Sigmoid colon (tissue), 7 donors: ENCODE results near the gene NOC3L. TPM values are rescaled to one million over a fixed set of nuclear protein-coding genes. Genes with fewer than 3 reads are reported as not detected.

Source experiments
- DNase-seq: peaks from one replicate; pipeline ENCODE4 v3.0.0-alpha.2; 2019
- H3K27ac ChIP-seq, 4 donors: fragments of 200-600 bp; sonication (generic); one replicate each; pipeline ENCODE4 v1.5.1; 2016 to 2019; ENCODE audit warnings: mild to moderate bottlenecking in 1 of 4
- H3K27me3 ChIP-seq, 3 donors: fragments of 200-600 bp; sonication (generic); one replicate each; pipeline ENCODE4 v1.5.1; 2019; ENCODE audit warnings: mild to moderate bottlenecking in 1 of 3
- H3K36me3 ChIP-seq, 4 donors: fragments of 200-600 bp; sonication (generic); one replicate each; pipeline ENCODE4 v1.5.1; 2016 to 2019
- H3K4me1 ChIP-seq, 4 donors: fragments of 200-600 bp; sonication (generic); one replicate each; pipeline ENCODE4 v1.5.1; 2017 to 2019
- H3K4me3 ChIP-seq, 4 donors: fragments of 200-600 bp; sonication (generic); one replicate each; pipeline ENCODE4 v1.5.1; 2017 to 2019; ENCODE audit warnings: mild to moderate bottlenecking in 2 of 4, moderate library complexity in 1 of 4
- H3K9me3 ChIP-seq, 4 donors: fragments of 200-600 bp in 3 of 4; sonication (generic) in 3 of 4; one replicate each; pipeline versions ENCODE4 v1.5.1 to v1.6.1; 2013 to 2019
- CTCF ChIP-seq, 4 experiments: fragments of 450-650 bp in 3 of 4; fragments of 200-600 bp in 1 of 4; IDR thresholded peaks; one replicate each; pipeline ENCODE4 v1.5.1; 2016 to 2019; ENCODE audit warnings: antibody characterized with exemption in 4 of 4, mild to moderate bottlenecking in 3 of 4, moderate library complexity in 2 of 4
- EP300 ChIP-seq, 4 donors: sonication (generic); formaldehyde crosslinking; IDR thresholded peaks; one replicate each; pipeline ENCODE4 v1.6.1; 2017; ENCODE audit warnings: antibody characterized with exemption in 4 of 4
- POLR2A ChIP-seq, 2 donors: fragments of 450-650 bp; IDR thresholded peaks; one replicate each; pipeline ENCODE4 v1.6.1; 2016; ENCODE audit warnings: antibody characterized with exemption in 2 of 2, mild to moderate bottlenecking in 2 of 2, moderate library complexity in 2 of 2
- POLR2AphosphoS5 ChIP-seq, 4 donors: sonication (generic); formaldehyde crosslinking; IDR thresholded peaks; one replicate each; pipeline ENCODE4 v1.6.1; 2017; ENCODE audit warnings: antibody characterized with exemption in 4 of 4
- WGBS, 2 donors: extraction: QIAGEN DNeasy Blood & Tissue Kit; methylation state at CpG; one replicate each; pipeline ENCODE4 v1.1.7; 2013; 5-methylcytosine and 5-hydroxymethylcytosine counted together
- intact Hi-C: fragments of 100-400 bp; cut with DNase I; formaldehyde crosslinking; loops from one replicate; pipeline ENCODE4 v1.15.1; 2023
- polyA plus RNA-seq, 3 donors: library from polyadenylated mRNA; stranded (reverse); fragments of 200-250 nt; gene quantifications; one replicate each; pipeline ENCODE4 v1.2.3, GENCODE V29; 2013
- total RNA-seq, 4 donors: library from RNA; depleted of rRNA; stranded (reverse); fragments of >200 nt; gene quantifications; one replicate each; pipeline ENCODE4 v1.1.0, GENCODE V29; 2016
- donor health status: healthy with polysubstance abuse.
- donor health status: Bipolar disorder and iron deficiency.
- donor health status: healthy.

The NOC3L gene
- total and polyA plus RNA-seq, 7 donors, result 1.8 to 17.8 (median 14.1) TPM

GRCh38 chr10:94407668-94408067 is 44.9 kb upstream of the NOC3L start:
- Histone ChIP-seq H3K27ac (no peak overlapping the region), H3K27me3 (no peaks in the 10 kb centered on the region), H3K9me3 (no peaks in the 10 kb centered on the region), H3K36me3 (no peaks in the 10 kb centered on the region), H3K4me3 (no peak overlapping the region), H3K4me1 (peaks cover 0 to 37% (median 17%) of the 10 kb centered on the region in 4 donors)
- TF ChIP-seq CTCF (IDR thresholded peaks at IDR 0.05), result no peak
- TF ChIP-seq POLR2AphosphoS5 (IDR thresholded peaks at IDR 0.05), result no peak
- TF ChIP-seq EP300 (IDR thresholded peaks at IDR 0.05), result no peak
- TF ChIP-seq POLR2A (IDR thresholded peaks at IDR 0.05), result no peak
- 69 to 86% methylated on average over 3 of the region's 3 CpGs for WGBS, 2 donors
- intact Hi-C loops, result no loop called here
- no peak for DNase-seq

- TF ChIP-seq EP300 (IDR thresholded peaks at IDR 0.05), result no peak
- TF ChIP-seq POLR2AphosphoS5 (IDR thresholded peaks at IDR 0.05), result no peak
- no peak for TF ChIP-seq CTCF (IDR thresholded peaks at IDR 0.05)
- TF ChIP-seq POLR2A (IDR thresholded peaks at IDR 0.05), result no peak
- intact Hi-C loops, result no loop called here
- H3K4me3 ChIP-seq, result no peak overlapping the region
- H3K9me3 ChIP-seq, result no peaks in the 10 kb centered on the region
- H3K27me3 ChIP-seq, result no peaks in the 10 kb centered on the region
- DNase-seq, result no peak
- H3K27ac ChIP-seq, result no peak overlapping the region
- H3K4me1 ChIP-seq, result peaks cover 0 to 31% (median 14%) of the 10 kb centered on the region in 4 donors
- H3K36me3 ChIP-seq, result no peaks in the 10 kb centered on the region
These were observed 42.7 kb upstream of the NOC3L start for GRCh38 chr10:94405406-94405805.

- H3K27me3 ChIP-seq, result no peaks in the 10 kb centered on the region
- peak overlapping the region; percentile 61 to 91 (median 81) for H3K4me3 ChIP-seq
- peak; percentile 80 for DNase-seq
- H3K4me1 ChIP-seq, result peaks cover 0 to 21% (median 14%) of the 10 kb centered on the region in 4 donors
- peak overlapping the region; percentile 85 to 98 (median 96) for H3K27ac ChIP-seq
- intact Hi-C loops, result loop anchor here (2.0 kb wide), 2 partner anchors 41 kb away; partner anchors contain the start of gene NOC3L
- H3K36me3 ChIP-seq, result no peaks in the 10 kb centered on the region
- 1% methylated on average over 51 of the region's 51 CpGs for WGBS, 2 donors
- TF ChIP-seq POLR2AphosphoS5 (IDR thresholded peaks at IDR 0.05) (peak in 3 of 4 donors; percentile 32 to 53 (median 49)), POLR2A (IDR thresholded peaks at IDR 0.05) (peak in 1 of 2 donors; percentile 25), EP300 (IDR thresholded peaks at IDR 0.05) (no peak)
- no peaks in the 10 kb centered on the region for H3K9me3 ChIP-seq
These were observed 40.9 kb upstream of the NOC3L start for GRCh38 chr10:94403380-94404213.

GRCh38 chr10:94402843-94403379 is 40.2 kb upstream of the NOC3L start:
- Histone ChIP-seq H3K27me3 (no peaks in the 10 kb centered on the region), H3K4me3 (peak overlapping the region; percentile 61 to 91 (median 81)), H3K36me3 (no peaks in the 10 kb centered on the region), H3K9me3 (no peaks in the 10 kb centered on the region), H3K27ac (peak overlapping the region; percentile 85 to 98 (median 96)), H3K4me1 (peaks cover 0 to 19% (median 14%) of the 10 kb centered on the region in 4 donors)
- intact Hi-C loops, result loop anchor here (2.0 kb wide), 2 partner anchors 40 to 42 kb away; partner anchors contain the start of gene NOC3L
- DNase-seq, result peak; percentile 66
- TF ChIP-seq POLR2AphosphoS5 (IDR thresholded peaks at IDR 0.05), result no peak
- TF ChIP-seq POLR2A (IDR thresholded peaks at IDR 0.05), result no peak
- TF ChIP-seq CTCF (IDR thresholded peaks at IDR 0.05), result no peak
- no peak for TF ChIP-seq EP300 (IDR thresholded peaks at IDR 0.05)
- WGBS, 2 donors, result 0 to 1% methylated on average over 77 of the region's 77 CpGs
